Stomach (tissue), 4 donors: ENCODE data around the gene CSGALNACT2.

ENCODE experiments used
- CTCF ChIP-seq, 7 experiments: fragments of 450-650 bp in 4 of 7; fragments of 200-600 bp in 3 of 7; sonication (generic) in 3 of 7; IDR thresholded peaks; one replicate each; pipeline ENCODE4 v1.5.1; 2016 to 2019; ENCODE audit warnings: antibody characterized with exemption in 7 of 7, control low read depth in 2 of 7, mild to moderate bottlenecking in 1 of 7
- POLR2A ChIP-seq, 4 donors: fragments of 450-650 bp; IDR thresholded peaks; one replicate each; pipeline ENCODE4 v1.6.1; 2016; ENCODE audit warnings: antibody characterized with exemption in 4 of 4, control low read depth in 2 of 4, mild to moderate bottlenecking in 1 of 4, moderate library complexity in 1 of 4
- POLR2AphosphoS5 ChIP-seq, 3 donors: sonication (generic); formaldehyde crosslinking; IDR thresholded peaks; one replicate each; pipeline ENCODE4 v1.6.1; 2016; ENCODE audit warnings: antibody characterized with exemption in 3 of 3

- TF ChIP-seq CTCF (IDR thresholded peaks at IDR 0.05) (no peak), POLR2AphosphoS5 (IDR thresholded peaks at IDR 0.05) (no peak), POLR2A (IDR thresholded peaks at IDR 0.05) (no peak)
These were observed 48.1 kb upstream of the CSGALNACT2 start for GRCh38 chr10:43090188-43090587.
